ENCODE data around the gene MSLN.

DNA sequence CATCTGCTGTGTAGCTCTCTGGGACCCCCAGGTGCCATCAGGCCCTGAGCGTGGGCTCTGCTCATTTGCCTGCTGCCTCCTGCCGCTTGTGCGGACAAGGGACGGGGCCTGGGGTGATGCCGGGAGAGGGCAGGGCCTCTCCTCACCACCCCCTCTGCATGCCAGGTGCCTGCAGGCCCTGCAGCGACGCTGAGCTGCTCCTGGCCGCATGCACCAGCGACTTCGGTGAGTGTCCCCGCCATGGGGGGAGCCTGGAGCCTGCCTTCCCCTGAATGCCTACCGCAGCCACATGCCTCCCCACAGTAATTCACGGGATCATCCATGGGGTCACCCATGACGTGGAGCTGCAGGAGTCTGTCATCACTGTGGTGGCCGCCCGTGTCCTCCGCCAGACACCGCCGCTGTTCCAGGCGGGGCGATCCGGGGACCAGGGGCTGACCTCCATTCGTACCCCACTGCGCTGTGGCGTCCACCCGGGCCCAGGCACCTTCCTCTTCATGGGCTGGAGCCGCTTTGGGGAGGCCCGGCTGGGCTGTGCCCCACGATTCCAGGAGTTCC, 43.7 kb upstream of the MSLN start:
- TF ChIP-seq, protein P1, sequence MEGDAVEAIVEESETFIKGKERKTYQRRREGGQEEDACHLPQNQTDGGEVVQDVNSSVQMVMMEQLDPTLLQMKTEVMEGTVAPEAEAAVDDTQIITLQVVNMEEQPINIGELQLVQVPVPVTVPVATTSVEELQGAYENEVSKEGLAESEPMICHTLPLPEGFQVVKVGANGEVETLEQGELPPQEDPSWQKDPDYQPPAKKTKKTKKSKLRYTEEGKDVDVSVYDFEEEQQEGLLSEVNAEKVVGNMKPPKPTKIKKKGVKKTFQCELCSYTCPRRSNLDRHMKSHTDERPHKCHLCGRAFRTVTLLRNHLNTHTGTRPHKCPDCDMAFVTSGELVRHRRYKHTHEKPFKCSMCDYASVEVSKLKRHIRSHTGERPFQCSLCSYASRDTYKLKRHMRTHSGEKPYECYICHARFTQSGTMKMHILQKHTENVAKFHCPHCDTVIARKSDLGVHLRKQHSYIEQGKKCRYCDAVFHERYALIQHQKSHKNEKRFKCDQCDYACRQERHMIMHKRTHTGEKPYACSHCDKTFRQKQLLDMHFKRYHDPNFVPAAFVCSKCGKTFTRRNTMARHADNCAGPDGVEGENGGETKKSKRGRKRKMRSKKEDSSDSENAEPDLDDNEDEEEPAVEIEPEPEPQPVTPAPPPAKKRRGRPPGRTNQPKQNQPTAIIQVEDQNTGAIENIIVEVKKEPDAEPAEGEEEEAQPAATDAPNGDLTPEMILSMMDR (IDR thresholded peaks at IDR 0.05) = no peak
- TF ChIP-seq RAD21 (conservative IDR thresholded peaks at IDR 0.05 in 1 of 2, IDR thresholded peaks at IDR 0.05 in 1 of 2) (no peak), EP300 (IDR thresholded peaks at IDR 0.05) (no peak), RCOR1 (IDR thresholded peaks at IDR 0.05; ENCODE audit: low read depth, low read length) (no peak), CHD4 (IDR thresholded peaks at IDR 0.05; ENCODE audit: borderline replicate concordance) (no peak), MAFK (IDR thresholded peaks at IDR 0.05; ENCODE audit: partially characterized antibody) (no peak)
- TF ChIP-seq, protein P2, sequence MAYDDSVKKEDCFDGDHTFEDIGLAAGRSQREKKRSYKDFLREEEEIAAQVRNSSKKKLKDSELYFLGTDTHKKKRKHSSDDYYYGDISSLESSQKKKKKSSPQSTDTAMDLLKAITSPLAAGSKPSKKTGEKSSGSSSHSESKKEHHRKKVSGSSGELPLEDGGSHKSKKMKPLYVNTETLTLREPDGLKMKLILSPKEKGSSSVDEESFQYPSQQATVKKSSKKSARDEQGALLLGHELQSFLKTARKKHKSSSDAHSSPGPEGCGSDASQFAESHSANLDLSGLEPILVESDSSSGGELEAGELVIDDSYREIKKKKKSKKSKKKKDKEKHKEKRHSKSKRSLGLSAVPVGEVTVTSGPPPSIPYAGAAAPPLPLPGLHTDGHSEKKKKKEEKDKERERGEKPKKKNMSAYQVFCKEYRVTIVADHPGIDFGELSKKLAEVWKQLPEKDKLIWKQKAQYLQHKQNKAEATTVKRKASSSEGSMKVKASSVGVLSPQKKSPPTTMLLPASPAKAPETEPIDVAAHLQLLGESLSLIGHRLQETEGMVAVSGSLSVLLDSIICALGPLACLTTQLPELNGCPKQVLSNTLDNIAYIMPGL (CRISPR knock-in tag; IDR thresholded peaks at IDR 0.05; ENCODE audit: borderline replicate concordance) = no peak
